ENCODE data around the gene OR2L8.
"Not testable (repeated sequence)": the region's sequence is repeated elsewhere in the genome, so short reads cannot be mapped to it uniquely, and the experiment has no call there.

OR2L8 gene

GRCh38 chr1:247948558-247948957, at the start of gene OR2L8:
TSS of gene OR2L8 (plus strand) at chr1:247948858. CDS start at chr1:247948858, 0 bp downstream.
- no peak for DNase-seq

GRCh38 chr1:247904122-247904521, 44.5 kb upstream of the OR2L8 start:
- DNase-seq, result no peak

GRCh38 chr1:247905181-247905580, 43.5 kb upstream of the OR2L8 start:
- DNase-seq, result no peak

GRCh38 chr1:247905910-247906503, 42.7 kb upstream of the OR2L8 start:
- DNase-seq, result no peak

- DNase-seq, result no peak
Measured at GRCh38 chr1:247906504-247907047, 42.1 kb upstream of the OR2L8 start.

- DNase-seq, result no peak
Measured at GRCh38 chr1:247908766-247909165, 39.9 kb upstream of the OR2L8 start.

GRCh38 chr1:247913786-247914185, 34.9 kb upstream of the OR2L8 start:
- no peak for DNase-seq

- no peak for DNase-seq
Measured at GRCh38 chr1:247914941-247915662, 33.6 kb upstream of the OR2L8 start.

- DNase-seq, result no peak
Measured at GRCh38 chr1:247919952-247920351, 28.7 kb upstream of the OR2L8 start, which contains the start of gene OR2T8. TSS of gene OR2T8 (plus strand) at chr1:247920252. CDS start at chr1:247921018, 766 bp downstream.

GRCh38 chr1:247923941-247924340, 24.7 kb upstream of the OR2L8 start:
- DNase-seq, result no peak

GRCh38 chr1:247924868-247925267, 23.8 kb upstream of the OR2L8 start, which contains the start of gene OR2AJ1:
TSS of gene OR2AJ1 (plus strand) at chr1:247924889. CDS start at chr1:247933769, 8,880 bp downstream.
- no peak for DNase-seq

GRCh38 chr1:247933989-247934388, 14.7 kb upstream of the OR2L8 start:
- no peak for DNase-seq

- DNase-seq, result no peak
Measured at GRCh38 chr1:247935781-247936180, 12.9 kb upstream of the OR2L8 start.

GRCh38 chr1:247936415-247936814, 12.2 kb upstream of the OR2L8 start:
- DNase-seq, result no peak

- DNase-seq, result not testable (repeated sequence)
Measured at GRCh38 chr1:247936965-247937734, 11.5 kb upstream of the OR2L8 start.

- no peak for DNase-seq
Measured at GRCh38 chr1:247942624-247943023, 6.0 kb upstream of the OR2L8 start.

- no peak for DNase-seq
Measured at GRCh38 chr1:247953408-247953807, 4.8 kb downstream of the OR2L8 start.

GRCh38 chr1:247961791-247962190, 13.1 kb downstream of the OR2L8 start:
- DNase-seq, result no peak

- no peak for DNase-seq
Measured at GRCh38 chr1:247962911-247963588, 14.4 kb downstream of the OR2L8 start.

- no peak for DNase-seq
Measured at GRCh38 chr1:247964933-247965332, 16.3 kb downstream of the OR2L8 start, which contains the start of gene OR2AK2. TSS of gene OR2AK2 (plus strand) at chr1:247965233. CDS start at chr1:247965377, 144 bp downstream.

GRCh38 chr1:247966532-247967204, 18.0 kb downstream of the OR2L8 start:
- DNase-seq, result no peak

GRCh38 chr1:247992986-247993385, 44.3 kb downstream of the OR2L8 start:
- DNase-seq, result no peak

Data from NCI-H2227 treated with DMSO at 0.1 percent for 48 hours (cell line).